SK-MEL-5 (cell line): ENCODE measurements around the gene SLC4A3. TPM values are rescaled to one million over a fixed set of nuclear protein-coding genes. Genes with fewer than 3 reads are reported as not detected.
"Not testable (repeated sequence)": the region's sequence is repeated elsewhere in the genome, so short reads cannot be mapped to it uniquely, and the experiment has no call there.

Source experiments
- DNase-seq: peaks from one replicate; pipeline ENCODE4 v3.0.0-alpha.2; 2016; ENCODE audit warnings: low read depth, low spot score
- in situ Hi-C: cut with HindIII; loops from 2 replicates; pipeline ENCODE4 v1.10.0; 2016; ENCODE audit warnings: low sequenced_read_pairs, high pct_unique_total_duplicates, low pct_unique_long_range_greater_than_20kb
- total RNA-seq: library from RNA; depleted of rRNA; stranded (reverse); fragments of >200 nt; shearing (Covaris generic); gene quantifications from 2 replicates; pipeline ENCODE4 v1.2.3, GENCODE V29; 2014

SLC4A3 gene
- total RNA-seq, 1 experiment from 2014 or later, result 2.9 TPM

DNA sequence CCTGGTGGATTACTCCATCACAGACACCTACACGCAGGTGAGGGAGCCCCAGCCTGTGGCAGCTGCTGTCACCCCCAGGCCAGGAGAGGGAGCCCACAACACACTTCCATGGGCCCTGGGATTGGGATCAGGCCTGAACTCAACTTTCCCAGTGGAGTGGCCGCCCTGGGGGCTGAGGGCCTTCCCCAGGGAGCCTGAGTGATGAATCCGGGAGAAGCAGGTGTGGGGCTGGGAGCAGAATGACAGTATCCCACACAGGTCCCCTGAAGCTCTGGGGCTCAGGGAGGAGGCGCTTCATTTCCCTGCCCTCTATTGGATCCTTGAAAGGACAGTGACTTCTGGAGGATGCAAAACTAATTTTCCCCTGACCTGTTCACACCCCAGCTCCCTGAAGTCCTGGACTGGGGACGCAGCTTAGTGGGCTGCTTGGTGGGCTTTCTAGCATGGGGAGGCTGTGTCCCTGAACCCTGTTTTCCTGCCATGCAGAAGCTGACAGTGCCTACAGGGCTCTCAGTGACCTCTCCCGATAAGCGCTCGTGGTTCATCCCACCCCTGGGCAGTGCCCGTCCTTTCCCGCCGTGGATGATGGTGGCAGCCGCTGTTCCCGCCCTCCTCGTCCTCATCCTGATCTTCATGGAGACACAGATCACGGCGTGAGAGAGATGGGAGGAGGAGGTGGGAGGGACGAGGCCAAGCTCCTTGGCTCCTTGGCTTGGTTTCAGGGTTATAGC is 11.0 kb downstream of the SLC4A3 start:
- DNase-seq, result no peak
- in situ Hi-C loops, result no loop called here

GRCh38 chr2:219638948-219639755 is 11.7 kb downstream of the SLC4A3 start:
- DNase-seq, result no peak
- in situ Hi-C loops, result no loop called here

- in situ Hi-C loops, result no loop called here
- no peak for DNase-seq
Observed at GRCh38 chr2:219641390-219642068, 14.1 kb downstream of the SLC4A3 start.

GRCh38 chr2:219642069-219642454 is 14.6 kb downstream of the SLC4A3 start:
- no peak for DNase-seq
- in situ Hi-C loops, result no loop called here

DNA sequence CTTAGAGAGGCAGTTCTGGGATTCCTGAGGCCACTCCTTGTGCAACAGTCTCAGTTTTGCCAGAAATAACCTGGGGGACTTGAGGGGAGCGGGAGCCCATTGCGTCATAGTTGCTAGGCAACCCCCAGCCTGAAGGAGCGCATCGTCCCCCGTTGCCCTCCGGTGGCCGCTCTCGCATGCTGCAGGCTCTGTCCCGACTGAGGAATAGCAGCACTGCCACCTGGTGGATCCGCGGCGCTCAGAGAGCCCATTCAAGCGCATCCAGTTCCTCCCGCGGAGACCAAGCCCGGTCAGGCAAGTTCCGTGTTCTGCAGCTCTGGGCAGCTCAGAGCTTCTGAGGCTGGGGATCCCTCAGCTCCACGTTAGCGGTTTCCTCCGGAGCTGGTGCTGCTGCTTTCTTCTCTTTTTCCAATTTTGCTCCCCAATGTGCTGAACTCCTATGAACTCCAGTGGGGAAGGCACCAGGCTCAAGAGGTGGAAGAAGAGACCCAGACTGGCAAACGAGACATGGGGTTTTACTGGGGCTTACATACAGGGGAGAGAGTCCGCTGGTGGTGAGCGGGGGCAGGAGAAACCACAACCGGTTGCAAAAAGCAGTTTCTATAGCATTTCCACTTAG is 15.1 kb downstream of the SLC4A3 start:
- in situ Hi-C loops, result no loop called here

GRCh38 chr2:219643084-219643473 is 15.6 kb downstream of the SLC4A3 start:
- DNase-seq, result no peak
- in situ Hi-C loops, result no loop called here

More for the DNA sequence above, 15.1 kb downstream of the SLC4A3 start:
- peak; percentile 93 for DNase-seq

DNA sequence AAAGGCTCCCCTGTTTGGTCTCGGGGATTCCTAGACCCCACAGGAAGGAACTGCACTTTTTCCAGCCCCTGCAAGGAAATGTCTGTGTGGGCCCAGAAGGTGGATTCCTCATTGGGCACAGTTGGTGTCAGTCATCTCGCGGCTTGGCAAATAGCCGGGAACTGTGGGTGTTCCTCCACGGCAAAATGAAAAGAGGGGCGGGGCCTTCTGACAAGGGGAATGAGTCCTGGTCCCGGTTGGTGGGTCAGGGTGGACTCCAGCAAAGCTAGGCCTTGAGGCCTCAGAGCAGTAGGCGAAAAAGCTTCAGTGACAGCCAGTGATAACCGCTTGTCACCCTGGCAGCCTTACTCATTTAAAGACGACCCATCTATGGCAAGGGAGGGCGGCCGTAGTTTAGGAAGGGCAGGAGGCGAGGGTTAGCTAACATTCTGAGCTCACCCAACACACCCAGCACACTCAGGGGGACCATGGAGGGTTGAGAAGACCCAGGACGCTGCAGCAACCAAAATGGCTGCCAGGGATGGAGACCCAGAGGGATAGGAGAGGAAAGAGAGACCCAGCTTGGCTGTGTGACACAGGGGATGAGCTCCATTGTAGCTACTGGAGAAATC is 16.5 kb downstream of the SLC4A3 start:
- in situ Hi-C loops, result no loop called here
- no peak for DNase-seq

DNA sequence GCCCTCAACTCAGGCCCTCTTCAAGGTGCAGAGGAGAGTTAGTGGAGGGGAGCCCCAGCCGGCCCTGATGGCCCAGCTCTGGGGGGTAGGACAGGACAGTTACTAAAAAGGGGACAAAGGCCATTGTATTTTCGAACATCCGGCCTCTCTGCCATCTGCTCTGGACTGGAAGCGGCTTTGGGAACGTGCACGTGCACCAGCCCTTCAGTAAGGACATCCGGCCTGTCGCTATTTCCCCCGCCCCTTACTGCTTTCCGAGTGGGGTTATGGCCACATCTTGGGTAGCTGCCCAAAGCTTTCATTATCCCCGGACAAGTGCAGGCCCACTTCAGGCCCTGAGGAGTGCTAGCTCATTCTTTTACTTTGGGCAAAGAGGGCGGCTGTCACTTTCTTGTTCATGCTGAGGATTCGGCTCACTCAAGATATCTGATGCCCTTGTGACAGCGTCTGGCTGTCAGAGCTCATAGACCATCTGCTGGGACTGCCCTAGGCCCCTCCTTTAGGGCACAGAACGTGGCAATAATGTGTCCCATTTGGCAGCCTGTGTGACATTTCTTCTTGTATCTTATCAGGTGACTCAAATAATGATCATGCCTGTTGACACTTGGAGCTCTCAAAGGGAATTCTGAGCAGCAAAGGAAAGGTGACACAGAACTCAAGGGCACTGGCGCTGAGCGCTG is 17.5 kb downstream of the SLC4A3 start:
- DNase-seq, result no peak
- in situ Hi-C loops, result no loop called here

DNA sequence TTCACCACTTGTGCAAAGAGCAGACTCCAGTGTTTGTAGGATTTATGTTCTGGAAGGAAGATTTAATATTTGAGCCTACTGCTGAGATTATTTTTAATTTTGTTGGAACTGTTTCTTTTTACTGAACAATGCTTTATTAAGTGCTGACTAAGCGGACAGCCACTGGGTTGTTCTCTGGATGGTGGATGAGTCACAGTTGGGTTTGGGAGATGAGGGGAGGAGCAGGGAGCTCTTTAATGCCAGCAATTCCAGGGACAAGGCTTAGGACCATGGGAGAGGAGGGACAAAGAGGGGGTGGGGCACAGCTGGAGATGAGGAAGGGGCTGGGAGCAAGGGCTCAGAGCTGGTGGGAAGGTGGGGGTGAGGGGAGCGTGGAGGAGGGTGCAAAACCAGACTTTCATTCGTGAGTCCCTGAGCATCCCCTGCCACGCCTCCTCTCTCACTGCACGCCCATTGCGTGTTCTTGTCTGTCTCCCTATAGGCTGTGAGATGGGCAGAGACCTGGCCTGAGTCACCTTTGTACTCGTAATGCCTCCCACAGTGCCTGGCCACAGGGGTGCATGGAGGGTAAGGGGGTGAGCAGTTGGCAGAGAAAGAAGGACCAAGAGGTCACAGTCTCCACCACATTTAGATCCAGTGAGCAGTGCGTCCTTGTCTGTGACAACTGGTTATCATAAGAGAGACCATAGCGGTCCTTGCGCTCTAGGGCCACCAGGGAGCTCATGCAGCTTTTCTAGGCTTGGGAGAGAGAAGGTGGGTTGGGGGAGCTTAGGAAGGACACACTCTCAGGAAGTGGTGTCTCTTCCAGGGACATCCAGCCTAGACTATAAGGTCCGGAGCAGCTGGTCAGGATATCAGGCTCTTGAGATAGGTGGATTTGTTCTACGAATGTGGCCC is 18.4 kb downstream of the SLC4A3 start:
- in situ Hi-C loops, result no loop called here

GRCh38 chr2:219648176-219648575 is 20.7 kb downstream of the SLC4A3 start:
- DNase-seq, result no peak
- in situ Hi-C loops, result no loop called here

More for the DNA sequence above, 18.4 kb downstream of the SLC4A3 start:
- DNase-seq, result peak; percentile 26

DNA sequence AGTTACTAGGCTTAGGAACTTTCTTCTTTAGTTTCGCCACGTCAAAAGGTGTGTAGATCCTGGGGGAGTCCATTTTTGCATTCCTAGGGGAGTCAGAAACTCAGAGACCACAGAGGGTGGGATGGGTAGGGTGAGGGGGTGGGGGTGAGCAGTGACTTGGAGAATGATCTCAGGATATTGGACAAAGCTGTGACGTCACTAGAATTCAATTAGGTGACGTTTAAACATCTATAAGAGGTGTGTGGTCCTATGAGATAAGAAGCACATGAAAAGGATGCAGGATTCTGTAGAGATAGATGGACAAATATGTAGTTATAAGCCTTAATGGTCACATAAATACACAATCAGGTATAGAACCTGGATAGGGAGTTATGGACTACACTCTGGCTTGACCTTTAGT is 21.5 kb downstream of the SLC4A3 start:
- DNase-seq, result no peak
- in situ Hi-C loops, result no loop called here

DNA sequence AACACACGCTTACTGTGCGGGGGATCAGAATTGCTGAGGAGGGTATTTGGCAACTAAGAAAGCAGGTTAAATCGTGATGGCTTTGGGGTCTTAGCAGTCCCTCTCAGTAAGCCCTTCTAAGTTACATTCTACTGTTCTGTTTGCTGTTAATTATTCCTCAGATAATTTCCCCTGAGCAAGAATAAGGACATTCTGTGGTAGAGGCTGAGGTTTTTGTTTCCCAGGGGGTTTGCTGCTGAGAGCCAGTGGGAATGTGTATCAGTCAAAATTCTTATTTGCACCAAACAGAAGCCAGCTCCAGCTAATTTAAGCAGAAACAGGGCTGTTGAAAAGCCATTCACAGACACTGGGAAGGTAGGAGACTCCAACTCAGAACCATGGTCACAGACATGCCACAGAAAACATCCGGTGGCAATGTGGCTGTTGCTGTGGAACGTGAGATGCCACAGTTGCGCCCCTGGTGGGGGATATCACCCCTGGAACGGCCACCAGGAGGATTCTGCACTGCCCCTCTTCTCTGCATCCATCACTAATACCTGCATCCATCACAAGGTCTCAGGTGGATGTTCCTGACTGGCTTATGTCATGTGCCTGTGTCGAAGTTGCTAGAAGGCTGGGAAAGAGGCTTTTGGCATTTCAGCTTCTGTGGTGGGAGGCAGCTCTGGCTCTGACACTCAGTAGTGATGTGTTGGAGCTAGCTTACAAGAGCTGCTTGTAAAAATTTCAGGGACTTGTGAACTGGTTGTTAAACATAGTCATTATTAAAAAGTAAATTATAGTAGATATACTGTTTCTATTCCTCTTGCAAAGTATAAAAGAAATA is 23.2 kb downstream of the SLC4A3 start:
- in situ Hi-C loops, result no loop called here
- DNase-seq, result no peak

GRCh38 chr2:219651656-219652055 is 24.2 kb downstream of the SLC4A3 start:
- DNase-seq, in situ Hi-C loops: not testable (repeated sequence)

GRCh38 chr2:219656526-219656925 is 29.1 kb downstream of the SLC4A3 start:
- in situ Hi-C loops, result no loop called here
- DNase-seq, result peak; percentile 66

- in situ Hi-C loops, result no loop called here
- DNase-seq, result no peak
Observed at GRCh38 chr2:219658196-219658846, 30.9 kb downstream of the SLC4A3 start.
